ENCODE measurements around the gene DDX49. TPM values are rescaled to one million over a fixed set of nuclear protein-coding genes. Genes with fewer than 3 reads are reported as not detected.
"Not testable (repeated sequence)": the region's sequence is repeated elsewhere in the genome, so short reads cannot be mapped to it uniquely, and the experiment has no call there.

Gene DDX49
- total and polyA plus RNA-seq, 12 donors: 16.2 to 74.5 (median 22.1) TPM

DNA sequence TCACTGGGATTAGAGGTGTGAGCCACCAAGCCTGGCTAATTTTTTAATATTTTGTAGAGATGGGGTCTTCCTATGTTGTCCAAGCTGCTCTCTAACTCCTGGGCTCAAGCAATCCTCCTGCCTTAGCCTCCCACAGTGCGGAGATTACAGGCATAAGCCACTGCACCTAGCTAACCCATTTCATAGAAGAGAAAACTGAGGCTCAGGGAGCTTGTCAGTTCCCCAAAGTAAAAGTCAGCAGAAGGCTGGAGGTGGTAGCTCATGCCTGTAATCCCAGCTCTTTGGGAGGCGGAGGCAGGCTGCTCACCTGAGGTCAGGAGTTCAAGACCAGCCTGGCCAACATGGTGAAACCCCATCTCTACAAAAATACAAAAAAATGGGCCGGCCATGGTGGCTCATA is 30.3 kb downstream of the DDX49 start:
- Histone ChIP-seq H3K9me3 (no peaks in the 10 kb centered on the region), H3K27ac (no peak overlapping the region), H3K4me1 (peaks cover 0 to 4% (median 0%) of the 10 kb centered on the region in 9 donors), H3K27me3 (no peaks in the 10 kb centered on the region), H3K4me3 (no peak overlapping the region), H3K36me3 (no peaks in the 10 kb centered on the region)
- ATAC-seq (no peak), DNase-seq (no peak)
- 94 to 97% methylated on average over 3 of the region's 3 CpGs for WGBS, 2 donors
- TF ChIP-seq, protein P1, sequence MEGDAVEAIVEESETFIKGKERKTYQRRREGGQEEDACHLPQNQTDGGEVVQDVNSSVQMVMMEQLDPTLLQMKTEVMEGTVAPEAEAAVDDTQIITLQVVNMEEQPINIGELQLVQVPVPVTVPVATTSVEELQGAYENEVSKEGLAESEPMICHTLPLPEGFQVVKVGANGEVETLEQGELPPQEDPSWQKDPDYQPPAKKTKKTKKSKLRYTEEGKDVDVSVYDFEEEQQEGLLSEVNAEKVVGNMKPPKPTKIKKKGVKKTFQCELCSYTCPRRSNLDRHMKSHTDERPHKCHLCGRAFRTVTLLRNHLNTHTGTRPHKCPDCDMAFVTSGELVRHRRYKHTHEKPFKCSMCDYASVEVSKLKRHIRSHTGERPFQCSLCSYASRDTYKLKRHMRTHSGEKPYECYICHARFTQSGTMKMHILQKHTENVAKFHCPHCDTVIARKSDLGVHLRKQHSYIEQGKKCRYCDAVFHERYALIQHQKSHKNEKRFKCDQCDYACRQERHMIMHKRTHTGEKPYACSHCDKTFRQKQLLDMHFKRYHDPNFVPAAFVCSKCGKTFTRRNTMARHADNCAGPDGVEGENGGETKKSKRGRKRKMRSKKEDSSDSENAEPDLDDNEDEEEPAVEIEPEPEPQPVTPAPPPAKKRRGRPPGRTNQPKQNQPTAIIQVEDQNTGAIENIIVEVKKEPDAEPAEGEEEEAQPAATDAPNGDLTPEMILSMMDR (IDR thresholded peaks at IDR 0.05): no peak
- intact Hi-C loops (cut with DNase I): loop anchor here in 1 of 10 donors (5.0 kb wide), 1 partner anchor 32 kb away; no protein-coding TSS in a partner anchor

DNA sequence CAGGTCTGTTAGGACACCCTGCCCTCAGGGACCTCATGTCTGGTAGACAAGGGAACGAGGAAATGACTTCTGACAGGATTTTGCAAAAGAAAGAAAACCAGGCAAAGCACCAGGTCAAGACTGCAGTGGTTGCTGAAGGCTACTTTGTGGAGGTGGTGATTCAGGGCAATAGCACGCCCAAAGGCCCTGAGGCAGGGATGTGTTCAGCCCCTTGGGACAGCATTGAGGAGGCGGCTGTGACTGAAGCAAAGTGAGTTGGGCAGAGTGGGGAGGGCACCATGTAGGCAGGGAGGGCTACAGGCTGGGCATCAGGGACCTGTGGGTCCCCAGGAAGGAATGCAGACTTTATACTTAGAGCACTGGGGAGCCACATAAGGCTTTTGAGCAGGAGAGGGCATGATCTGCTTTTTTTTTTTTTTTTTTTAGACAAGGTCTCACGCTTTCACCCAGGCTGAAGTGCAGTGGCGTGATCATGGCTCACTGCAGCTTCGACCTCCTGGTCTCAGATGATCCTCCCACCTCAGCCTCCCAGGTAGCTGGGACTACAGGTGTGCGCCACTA is 32.3 kb downstream of the DDX49 start:
- Histone ChIP-seq H3K4me3 (no peak overlapping the region), H3K27ac (no peak overlapping the region), H3K36me3 (no peaks in the 10 kb centered on the region), H3K27me3 (no peaks in the 10 kb centered on the region), H3K9me3 (no peaks in the 10 kb centered on the region), H3K4me1 (peaks cover 0 to 4% (median 0%) of the 10 kb centered on the region in 9 donors)
- no peak for DNase-seq
- no peak for ATAC-seq
- intact Hi-C loops (cut with DNase I): no loop called here
- TF ChIP-seq, protein P1 (IDR thresholded peaks at IDR 0.05): no peak
- 87 to 88% methylated on average over 7 of the region's 7 CpGs for WGBS, 2 donors

DNA sequence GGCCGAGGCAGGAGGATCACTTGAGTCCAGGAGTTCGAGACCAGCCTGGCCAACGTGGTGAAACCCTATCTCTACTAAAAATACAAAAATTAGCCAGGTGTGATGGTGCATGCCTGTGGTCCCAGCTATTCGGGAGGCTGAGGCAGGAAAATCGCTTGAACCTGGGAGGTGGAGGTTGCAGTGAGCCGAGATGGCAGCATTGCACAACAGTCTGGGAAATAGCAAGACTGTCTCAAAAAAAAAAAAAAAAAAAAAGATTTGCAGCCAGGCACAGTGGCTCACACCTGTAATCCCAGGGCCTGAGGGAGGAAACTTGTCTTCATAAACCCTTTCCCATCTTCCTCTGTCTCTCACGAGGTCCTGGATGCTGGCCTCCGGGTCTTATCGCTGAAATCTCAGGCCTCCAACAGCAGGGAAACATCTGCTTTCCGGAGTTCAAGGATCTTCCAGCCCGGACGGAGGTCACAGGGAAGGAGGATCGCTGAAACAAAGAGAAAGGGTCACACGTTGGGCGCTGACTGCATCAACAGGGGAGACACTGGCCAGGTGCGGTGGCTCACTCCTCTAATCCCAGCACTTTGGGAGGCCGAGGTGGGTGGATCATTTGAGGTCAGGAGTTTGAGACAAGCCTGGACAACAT is 33.0 kb downstream of the DDX49 start:
- H3K9me3 ChIP-seq; DNase-seq; H3K4me1 ChIP-seq; H3K4me3 ChIP-seq; H3K27ac ChIP-seq; intact Hi-C loops (cut with DNase I); H3K36me3 ChIP-seq; H3K27me3 ChIP-seq: not testable (repeated sequence)
- WGBS, 2 donors: 48 to 51% methylated on average over 17 of the region's 17 CpGs
- peak in 2 of 8 donors; percentile 35 to 37 for ATAC-seq

DNA sequence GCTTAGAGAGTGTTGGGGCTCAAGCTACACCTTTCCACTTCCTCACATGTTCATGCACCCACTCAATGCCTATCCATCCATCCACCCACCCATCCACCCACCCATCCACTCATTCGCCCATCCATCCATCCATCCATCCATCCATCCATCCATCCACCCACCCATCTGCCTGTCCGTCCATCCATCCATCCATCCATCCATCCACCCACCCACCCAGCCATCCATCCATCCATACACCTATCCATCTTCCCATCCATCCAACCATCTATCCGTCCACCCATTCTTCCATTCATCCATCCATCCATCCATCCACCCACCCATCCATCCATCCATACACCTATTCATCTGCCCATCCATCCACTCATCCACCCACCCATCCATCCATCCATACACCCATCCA is 34.6 kb downstream of the DDX49 start:
- 91 to 100% methylated on average over 3 of the region's 3 CpGs for WGBS, 2 donors
- Histone ChIP-seq H3K4me3 (no peak overlapping the region), H3K27ac (no peak overlapping the region), H3K9me3 (no peaks in the 10 kb centered on the region), H3K27me3 (no peaks in the 10 kb centered on the region), H3K36me3 (no peaks in the 10 kb centered on the region), H3K4me1 (peaks cover 0 to 4% (median 0%) of the 10 kb centered on the region in 9 donors)
- ATAC-seq: no peak
- DNase-seq: no peak
- intact Hi-C loops (cut with DNase I): no loop called here
- TF ChIP-seq, protein P1 (IDR thresholded peaks at IDR 0.05): no peak

DNA sequence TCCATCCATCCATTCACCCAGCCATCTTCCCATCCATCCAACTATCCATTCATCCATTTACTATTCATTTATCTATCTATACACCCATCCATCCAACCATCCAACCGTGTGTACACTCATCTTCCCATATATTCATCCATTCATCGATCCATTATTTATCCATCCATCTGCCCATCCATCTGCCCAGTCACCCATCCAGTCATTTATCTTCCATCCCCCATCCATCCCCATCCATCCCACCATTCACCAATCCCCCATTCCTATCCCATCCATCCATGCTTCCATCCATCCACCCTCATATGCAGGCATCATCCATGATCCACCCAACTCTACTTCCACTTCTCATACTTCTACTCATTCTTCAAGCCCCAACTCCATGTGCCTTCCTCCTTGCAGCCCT is 35.5 kb downstream of the DDX49 start:
- ATAC-seq (no peak), DNase-seq (no peak)
- no peak overlapping the region for H3K27ac ChIP-seq
- peaks cover 0 to 4% (median 0%) of the 10 kb centered on the region in 9 donors for H3K4me1 ChIP-seq
- intact Hi-C loops (cut with DNase I): no loop called here
- TF ChIP-seq, protein P1 (IDR thresholded peaks at IDR 0.05): no peak
- no peaks in the 10 kb centered on the region for H3K9me3 ChIP-seq
- 96 to 98% methylated on average over 2 of the region's 2 CpGs for WGBS, 2 donors
- H3K36me3 ChIP-seq: no peaks in the 10 kb centered on the region
- no peak overlapping the region for H3K4me3 ChIP-seq
- H3K27me3 ChIP-seq: no peaks in the 10 kb centered on the region
